Measurements from ENCODE around the gene MYL10. TPM values are rescaled to one million over a fixed set of nuclear protein-coding genes. Genes with fewer than 3 reads are reported as not detected.

Gene MYL10
- total RNA-seq, 4 donors from 2014 or later, result not detected

DNA sequence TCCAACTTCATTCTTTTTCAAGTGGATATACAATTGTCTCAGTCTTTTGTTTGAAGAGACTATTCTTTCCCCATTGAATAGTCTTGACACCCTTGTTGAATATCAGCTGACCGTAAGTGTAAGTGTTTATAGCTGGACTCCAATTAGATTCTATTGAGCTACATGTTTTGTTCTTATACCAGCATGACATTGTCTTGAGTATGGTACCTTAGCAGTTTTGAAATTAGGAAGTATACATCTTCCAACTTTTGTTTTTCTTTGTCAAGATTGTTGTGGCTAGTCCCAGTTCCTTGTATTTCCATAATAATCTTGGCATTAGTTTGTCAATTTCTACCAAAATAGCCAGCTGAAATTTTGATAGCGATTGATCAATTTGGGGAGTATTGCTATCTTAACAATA, 56.9 kb downstream of the MYL10 start:
- TF ChIP-seq, protein P1, sequence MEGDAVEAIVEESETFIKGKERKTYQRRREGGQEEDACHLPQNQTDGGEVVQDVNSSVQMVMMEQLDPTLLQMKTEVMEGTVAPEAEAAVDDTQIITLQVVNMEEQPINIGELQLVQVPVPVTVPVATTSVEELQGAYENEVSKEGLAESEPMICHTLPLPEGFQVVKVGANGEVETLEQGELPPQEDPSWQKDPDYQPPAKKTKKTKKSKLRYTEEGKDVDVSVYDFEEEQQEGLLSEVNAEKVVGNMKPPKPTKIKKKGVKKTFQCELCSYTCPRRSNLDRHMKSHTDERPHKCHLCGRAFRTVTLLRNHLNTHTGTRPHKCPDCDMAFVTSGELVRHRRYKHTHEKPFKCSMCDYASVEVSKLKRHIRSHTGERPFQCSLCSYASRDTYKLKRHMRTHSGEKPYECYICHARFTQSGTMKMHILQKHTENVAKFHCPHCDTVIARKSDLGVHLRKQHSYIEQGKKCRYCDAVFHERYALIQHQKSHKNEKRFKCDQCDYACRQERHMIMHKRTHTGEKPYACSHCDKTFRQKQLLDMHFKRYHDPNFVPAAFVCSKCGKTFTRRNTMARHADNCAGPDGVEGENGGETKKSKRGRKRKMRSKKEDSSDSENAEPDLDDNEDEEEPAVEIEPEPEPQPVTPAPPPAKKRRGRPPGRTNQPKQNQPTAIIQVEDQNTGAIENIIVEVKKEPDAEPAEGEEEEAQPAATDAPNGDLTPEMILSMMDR (IDR thresholded peaks at IDR 0.05), result no peak
- DNase-seq (ENCODE audit: low spot score) (no peak), ATAC-seq (ENCODE audit: low FRiP score) (no peak)

DNA sequence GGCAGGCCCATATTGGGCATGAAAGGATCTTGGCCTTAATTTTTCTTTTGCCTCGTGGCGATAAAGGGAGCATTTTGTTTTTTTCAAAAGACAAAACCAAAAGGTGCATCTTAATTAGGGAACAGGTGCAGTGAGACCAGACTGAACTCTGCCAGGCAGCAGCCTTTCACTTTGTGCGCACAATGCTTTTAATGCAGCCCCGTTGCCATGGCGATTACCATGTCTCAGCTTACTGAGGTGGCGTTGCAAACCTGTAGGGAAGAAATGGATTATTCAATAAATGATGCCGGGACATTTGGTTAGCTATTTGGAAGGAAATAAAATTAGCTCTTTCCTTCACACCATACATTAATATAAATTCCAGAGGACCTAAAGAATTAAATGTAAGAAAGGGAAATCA, 61.9 kb downstream of the MYL10 start:
- no peak for ATAC-seq (ENCODE audit: low FRiP score)
- no peak for DNase-seq (ENCODE audit: low spot score)
- TF ChIP-seq, protein P1 (IDR thresholded peaks at IDR 0.05), result no peak

DNA sequence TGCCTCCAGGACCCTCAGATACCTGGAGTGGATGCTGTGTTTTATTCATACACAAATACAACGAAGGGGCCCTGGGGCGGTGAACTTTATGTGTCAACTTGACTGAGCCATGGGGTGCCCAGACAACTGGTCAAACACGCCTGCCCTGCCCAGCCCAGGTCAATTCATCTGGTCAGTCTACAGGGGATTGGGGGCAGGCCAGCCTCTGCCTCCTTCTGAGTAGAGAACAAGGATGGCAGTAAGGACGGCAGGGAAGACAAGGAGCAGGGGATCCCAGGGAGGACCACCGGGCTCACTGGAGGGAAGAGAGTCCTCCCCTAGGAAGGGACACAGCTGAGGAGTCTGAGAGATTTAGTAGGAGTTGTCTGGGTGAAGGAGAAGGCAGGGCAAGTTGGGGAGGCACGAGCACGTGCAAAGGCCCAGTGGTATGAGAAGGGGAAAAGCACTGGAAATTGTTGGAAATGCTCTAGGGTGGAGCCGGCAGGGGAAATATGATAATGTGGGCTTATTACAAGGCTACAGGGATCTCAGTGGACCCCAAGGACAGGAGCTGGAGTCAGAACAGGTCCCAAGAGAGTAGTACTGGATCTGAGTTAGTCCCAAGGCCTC, 63.4 kb downstream of the MYL10 start:
- TF ChIP-seq, protein P1 (IDR thresholded peaks at IDR 0.05), result no peak
- no peak for ATAC-seq (ENCODE audit: low FRiP score)
- no peak for DNase-seq (ENCODE audit: low spot score)

DNA sequence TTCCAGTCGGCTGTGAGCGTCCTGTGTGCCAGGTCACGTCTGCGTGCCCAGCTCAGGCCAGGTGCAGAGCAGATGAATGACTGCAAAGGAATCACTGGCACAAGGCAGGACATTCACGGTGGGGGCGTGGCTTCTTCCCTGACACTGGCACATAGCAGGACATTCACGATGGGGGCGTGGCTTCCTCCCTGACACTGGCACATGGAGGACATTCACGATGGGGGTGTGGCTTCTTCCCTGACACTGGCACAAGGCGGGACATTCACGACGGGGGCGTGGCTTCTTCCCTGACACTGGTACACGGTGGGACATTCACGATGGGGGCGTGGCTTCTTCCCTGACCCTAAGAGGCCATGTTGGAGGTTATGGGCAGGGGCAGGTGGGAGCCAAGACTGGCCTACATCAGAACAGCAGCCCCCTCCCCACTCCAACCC, 64.3 kb downstream of the MYL10 start:
- DNase-seq (ENCODE audit: low spot score) (no peak), ATAC-seq (ENCODE audit: low FRiP score) (no peak)
- TF ChIP-seq, protein P1 (IDR thresholded peaks at IDR 0.05), result no peak

DNA sequence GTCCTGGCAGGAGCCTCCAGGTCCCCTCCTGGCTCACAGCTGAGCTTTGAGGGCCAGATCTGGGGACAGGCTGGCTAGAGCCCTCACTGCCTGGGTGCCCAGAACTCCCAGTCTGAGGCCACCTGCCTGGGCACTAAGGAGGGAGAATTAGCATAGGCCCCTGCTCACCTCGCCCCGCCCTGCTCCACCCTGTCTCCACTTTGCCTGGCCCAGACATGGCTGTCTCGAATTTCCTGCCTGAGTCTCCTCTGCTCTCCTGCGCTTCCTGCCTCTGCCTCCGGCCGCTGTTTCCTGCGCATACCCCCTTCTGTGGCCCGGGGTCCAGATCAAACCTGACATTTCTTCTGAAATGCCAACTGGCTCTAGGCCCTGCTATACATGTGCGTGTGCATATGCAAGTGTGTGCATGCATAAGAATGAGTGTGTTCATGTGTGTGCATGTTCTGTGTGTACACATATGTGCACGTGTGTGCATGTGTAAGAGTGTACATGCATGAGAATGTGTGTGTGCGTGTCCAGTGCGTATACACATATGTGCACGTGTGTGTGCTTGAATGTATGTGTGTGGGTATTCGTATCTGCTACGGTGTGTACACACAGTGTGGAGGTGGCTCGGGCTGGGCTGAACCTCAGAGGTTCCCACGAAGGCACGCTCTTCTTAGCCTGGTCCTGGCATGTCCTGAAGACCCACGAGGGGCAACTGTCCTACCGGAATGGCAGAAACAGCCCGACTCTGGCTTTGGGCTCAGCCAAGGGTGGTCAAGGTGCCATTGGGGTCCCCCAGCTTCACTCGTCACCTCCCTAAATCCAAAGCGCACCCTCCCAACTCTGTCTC, 64.9 kb downstream of the MYL10 start:
- ATAC-seq (ENCODE audit: low FRiP score) (no peak), DNase-seq (ENCODE audit: low spot score) (no peak)
- TF ChIP-seq, protein P1 (IDR thresholded peaks at IDR 0.05), result no peak

Other genes with a start within 250 kb of the MYL10 start
- 100 to 1,000 TPM in 1 of 4 donors, 10 to 100 TPM in 3; 67.6 to 141 (median 75.7) TPM for gene CUX1, start 188.3 kb upstream of the MYL10 start, total RNA-seq